Transverse colon (tissue), 4 donors: ENCODE measurements around the gene ZFP69.

Experiments used
- CTCF ChIP-seq, 5 experiments: fragments of 200-600 bp in 3 of 5; fragments of 450-650 bp in 2 of 5; sonication (generic) in 3 of 5; IDR thresholded peaks; 1 replicate in 2 of 5; 2 replicates in 3 of 5; pipeline ENCODE4 v1.5.1; 2016 to 2017; ENCODE audit warnings: antibody characterized with exemption in 5 of 5, inconsistent platforms in 3 of 5, mild to moderate bottlenecking in 2 of 5, moderate library complexity in 1 of 5
- EP300 ChIP-seq: sonication (generic); formaldehyde crosslinking; IDR thresholded peaks from one replicate; pipeline ENCODE4 v1.6.1; 2017; ENCODE audit warnings: antibody characterized with exemption, low read depth
- POLR2A ChIP-seq: fragments of 450-650 bp; IDR thresholded peaks from one replicate; pipeline ENCODE4 v1.6.1; 2016; ENCODE audit warnings: antibody characterized with exemption, mild to moderate bottlenecking, moderate library complexity
- POLR2AphosphoS5 ChIP-seq, 3 donors: sonication (generic); formaldehyde crosslinking; IDR thresholded peaks; one replicate each; pipeline ENCODE4 v1.6.1; 2016; ENCODE audit warnings: antibody characterized with exemption in 3 of 3

GRCh38 chr1:40475268-40475667, 1.8 kb upstream of the ZFP69 start:
- TF ChIP-seq CTCF (IDR thresholded peaks at IDR 0.05): no peak
- no peak for TF ChIP-seq POLR2A
- TF ChIP-seq POLR2AphosphoS5 (IDR thresholded peaks at IDR 0.05): no peak
- TF ChIP-seq EP300: no peak
